ENCODE measurements around the gene MUC2.

DNA sequence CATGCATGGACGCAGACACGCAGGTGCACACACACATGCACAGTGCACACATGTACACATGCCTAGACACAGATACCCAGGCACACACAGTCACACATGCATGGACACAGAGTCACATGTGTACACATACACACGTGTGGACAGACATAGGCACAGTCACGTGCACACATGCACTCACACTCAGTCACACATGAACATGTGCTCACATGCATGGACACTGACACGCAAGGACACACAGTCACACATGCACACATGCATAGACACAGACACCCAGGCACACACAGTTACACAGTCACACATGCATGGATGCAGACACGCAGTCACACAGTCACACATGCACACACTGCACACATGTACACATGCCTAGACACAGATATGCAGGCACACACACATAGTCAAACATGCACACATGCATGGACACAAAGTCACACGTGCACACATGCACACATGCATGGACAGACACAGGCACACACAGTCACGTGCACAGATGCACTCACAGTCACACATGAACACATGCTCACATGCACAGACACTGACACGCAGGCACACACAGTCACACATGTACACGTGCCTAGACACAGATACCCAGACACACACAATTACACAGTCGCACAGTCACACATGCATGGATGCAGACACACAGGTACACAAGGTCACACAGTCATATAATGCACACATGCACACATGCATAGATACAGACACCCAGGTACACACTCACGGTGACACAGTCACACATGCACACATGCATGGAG is 16.8 kb downstream of the MUC2 start:
- TF ChIP-seq, protein P1, sequence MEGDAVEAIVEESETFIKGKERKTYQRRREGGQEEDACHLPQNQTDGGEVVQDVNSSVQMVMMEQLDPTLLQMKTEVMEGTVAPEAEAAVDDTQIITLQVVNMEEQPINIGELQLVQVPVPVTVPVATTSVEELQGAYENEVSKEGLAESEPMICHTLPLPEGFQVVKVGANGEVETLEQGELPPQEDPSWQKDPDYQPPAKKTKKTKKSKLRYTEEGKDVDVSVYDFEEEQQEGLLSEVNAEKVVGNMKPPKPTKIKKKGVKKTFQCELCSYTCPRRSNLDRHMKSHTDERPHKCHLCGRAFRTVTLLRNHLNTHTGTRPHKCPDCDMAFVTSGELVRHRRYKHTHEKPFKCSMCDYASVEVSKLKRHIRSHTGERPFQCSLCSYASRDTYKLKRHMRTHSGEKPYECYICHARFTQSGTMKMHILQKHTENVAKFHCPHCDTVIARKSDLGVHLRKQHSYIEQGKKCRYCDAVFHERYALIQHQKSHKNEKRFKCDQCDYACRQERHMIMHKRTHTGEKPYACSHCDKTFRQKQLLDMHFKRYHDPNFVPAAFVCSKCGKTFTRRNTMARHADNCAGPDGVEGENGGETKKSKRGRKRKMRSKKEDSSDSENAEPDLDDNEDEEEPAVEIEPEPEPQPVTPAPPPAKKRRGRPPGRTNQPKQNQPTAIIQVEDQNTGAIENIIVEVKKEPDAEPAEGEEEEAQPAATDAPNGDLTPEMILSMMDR (IDR thresholded peaks at IDR 0.05; ENCODE audit: low read depth, low read length) = no peak
- TF ChIP-seq POLR2A (IDR thresholded peaks at IDR 0.05; ENCODE audit: extremely low read depth, insufficient read length) = no peak
- TF ChIP-seq, protein P2, sequence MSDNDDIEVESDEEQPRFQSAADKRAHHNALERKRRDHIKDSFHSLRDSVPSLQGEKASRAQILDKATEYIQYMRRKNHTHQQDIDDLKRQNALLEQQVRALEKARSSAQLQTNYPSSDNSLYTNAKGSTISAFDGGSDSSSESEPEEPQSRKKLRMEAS (IDR thresholded peaks at IDR 0.05; ENCODE audit: low read depth, low read length) = no peak
